ELR (cell line): Measurements from ENCODE around the gene ADRB1.

Source experiments
- DNase-seq: peaks from one replicate; pipeline ENCODE4 v3.0.0-alpha.2; 2015; ENCODE audit warnings: low read depth

ADRB1 gene

DNA sequence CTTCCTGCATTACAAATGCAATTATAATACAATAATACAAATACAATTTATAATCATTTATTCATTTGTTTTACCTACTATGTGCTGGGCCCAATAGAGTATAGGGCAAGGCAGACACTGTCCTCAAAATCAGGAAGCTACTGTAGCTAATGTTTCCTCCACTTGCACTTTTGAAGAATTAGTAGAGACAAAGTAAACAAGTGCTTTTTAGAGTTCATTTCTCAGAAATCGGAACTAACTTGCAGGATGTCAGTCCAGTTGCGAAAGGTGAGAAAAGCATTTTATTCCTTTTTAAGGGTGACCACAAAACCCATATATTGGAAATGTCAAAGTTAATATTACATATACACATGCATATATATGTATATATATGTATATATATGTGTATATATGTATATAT is 14.2 kb downstream of the ADRB1 start:
- no peak for DNase-seq

DNA sequence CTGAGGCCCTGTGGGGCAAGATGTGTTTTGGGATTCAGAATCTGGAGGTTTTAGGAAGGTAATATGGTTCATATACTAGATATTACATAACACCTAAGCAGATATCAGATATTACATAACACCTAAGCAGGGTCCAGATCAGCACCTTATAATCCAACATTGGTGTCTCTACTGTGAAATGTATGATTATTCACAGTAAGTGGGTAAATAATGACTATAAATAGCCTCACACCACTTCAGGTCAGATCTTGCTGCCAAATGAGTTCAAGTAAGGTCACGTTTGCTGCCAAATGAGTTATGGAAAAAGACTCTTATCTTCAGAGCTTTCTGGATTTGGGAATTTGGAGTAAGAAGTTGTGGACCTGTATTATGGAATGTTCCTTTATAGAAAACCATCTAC is 14.6 kb downstream of the ADRB1 start:
- no peak for DNase-seq

DNA sequence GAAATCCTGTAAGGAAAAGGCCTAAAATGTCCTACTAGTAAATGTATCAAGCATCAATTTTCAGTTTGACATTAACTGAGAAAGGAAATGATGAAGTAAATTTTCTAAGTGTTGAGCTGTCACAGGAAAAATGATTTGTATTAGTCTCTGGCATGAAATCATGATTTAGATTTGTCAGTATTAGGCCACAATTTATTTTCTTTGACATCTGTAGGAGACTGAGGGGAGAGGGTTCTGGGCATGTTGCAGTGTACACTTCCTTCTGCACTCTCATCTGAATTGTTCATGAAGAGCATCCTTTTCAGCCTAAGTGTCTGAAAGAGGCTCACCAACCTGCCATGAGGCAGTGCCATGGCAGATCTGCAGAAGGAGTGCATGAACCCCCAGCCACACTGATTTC is 15.9 kb downstream of the ADRB1 start:
- no peak for DNase-seq

GRCh38 chr10:114060456-114060855 is 16.8 kb downstream of the ADRB1 start:
- no peak for DNase-seq

DNA sequence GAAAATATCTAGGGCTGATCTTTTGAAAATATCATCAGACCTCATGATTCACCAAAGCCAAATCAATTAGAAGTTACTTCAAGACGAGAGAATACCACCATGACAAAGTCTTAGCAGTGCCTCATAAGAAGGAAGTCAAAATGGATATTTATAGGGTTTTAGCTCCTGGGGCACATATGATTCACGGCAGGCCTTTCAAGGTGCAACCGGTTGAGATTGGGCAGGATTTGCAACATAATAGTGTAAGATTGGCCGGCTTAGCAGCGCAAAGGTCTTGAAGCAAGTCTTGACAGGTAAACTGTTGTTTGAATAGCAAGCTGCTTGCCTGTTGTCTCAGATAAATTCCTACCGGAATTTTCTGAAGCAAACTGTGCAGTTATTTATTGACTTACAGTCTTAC is 17.5 kb downstream of the ADRB1 start:
- no peak for DNase-seq

DNA sequence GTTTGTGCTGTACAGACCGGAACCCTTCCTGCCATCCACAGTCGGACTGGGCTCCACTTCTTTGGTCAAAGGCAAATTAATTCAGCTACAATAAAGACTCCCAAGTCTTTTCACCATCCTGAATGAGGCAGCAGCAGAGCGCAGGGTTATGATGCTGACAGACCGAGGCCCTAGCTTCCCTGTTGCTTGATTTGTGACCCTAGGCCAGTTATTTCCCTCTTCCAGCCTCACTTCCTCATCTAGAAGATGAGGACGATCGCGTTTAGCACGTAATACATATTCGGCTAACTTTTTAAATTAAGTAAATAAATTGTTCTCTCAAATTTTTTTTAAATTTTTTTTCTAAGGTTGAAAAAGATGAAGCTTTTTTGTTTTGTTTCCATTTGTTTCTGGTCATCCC is 18.1 kb downstream of the ADRB1 start:
- DNase-seq = no peak

GRCh38 chr10:114064151-114065048 is 20.7 kb downstream of the ADRB1 start:
- no peak for DNase-seq

- DNase-seq = no peak
Measured at GRCh38 chr10:114065049-114065435, 21.4 kb downstream of the ADRB1 start.

GRCh38 chr10:114068054-114068707 is 24.5 kb downstream of the ADRB1 start:
- DNase-seq = peak; percentile 37

GRCh38 chr10:114070710-114071109 is 27.0 kb downstream of the ADRB1 start:
- no peak for DNase-seq

DNA sequence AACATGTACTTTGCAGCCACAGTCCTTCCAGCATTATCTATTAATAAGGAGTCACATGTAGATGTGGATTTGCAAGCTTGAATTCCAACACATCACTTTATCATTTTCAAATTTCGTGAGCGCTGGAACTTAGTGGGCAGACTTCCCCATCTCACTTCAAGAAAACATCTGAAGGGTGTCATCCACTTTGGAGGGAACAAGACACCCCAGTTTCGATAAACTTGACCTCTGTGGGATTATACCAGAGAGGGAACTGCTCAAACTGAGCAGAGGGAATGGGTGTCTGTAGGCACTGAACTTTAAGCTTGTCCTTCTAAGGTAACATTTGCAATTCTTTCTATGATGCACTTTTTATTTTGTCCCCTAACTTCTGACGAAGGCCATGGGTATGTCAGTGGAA is 27.5 kb downstream of the ADRB1 start:
- DNase-seq = no peak

GRCh38 chr10:114073395-114074186 is 29.9 kb downstream of the ADRB1 start:
- DNase-seq = no peak

- no peak for DNase-seq
Measured at GRCh38 chr10:114075093-114075492, 31.4 kb downstream of the ADRB1 start.

DNA sequence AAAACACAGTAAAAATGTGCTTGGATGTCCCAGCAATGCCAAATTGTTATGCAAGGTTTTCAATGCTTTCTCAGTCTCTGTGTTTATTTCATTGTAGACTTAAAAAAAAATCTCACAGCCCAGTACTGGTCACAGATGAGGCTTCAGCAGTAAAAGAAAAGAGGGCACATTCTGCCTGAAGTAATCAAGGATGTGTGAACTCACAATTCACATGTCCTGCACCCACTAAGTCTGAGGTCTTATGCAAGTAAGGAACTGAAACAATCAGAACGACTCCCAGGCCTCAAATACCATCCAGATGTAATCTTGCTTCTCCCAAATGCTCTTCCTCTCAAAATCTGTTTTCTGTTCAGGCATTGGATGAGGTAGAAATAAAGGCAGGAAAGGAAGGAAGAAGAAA is 33.7 kb downstream of the ADRB1 start:
- DNase-seq = no peak

DNA sequence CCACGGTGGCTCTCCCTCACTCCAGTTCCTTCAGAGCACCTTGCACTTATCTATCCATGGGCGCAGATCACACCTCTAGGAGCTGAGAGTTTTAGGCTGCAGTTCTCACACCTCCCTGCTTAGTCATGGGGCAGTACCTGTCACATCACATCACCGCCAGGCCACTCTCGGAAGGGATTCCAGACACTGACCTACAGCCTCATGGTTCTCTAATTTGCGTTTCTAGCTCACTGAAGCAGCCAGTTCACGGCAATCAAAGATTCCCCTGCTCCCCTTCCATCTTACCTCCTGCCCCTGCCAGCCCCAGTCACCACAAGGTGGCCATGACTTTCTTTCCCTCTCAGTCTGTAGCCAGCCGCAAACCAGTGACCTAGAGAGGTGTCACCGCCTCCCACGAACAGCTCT is 34.2 kb downstream of the ADRB1 start:
- DNase-seq = no peak

GRCh38 chr10:114078346-114078745 is 34.7 kb downstream of the ADRB1 start:
- DNase-seq = no peak

DNA sequence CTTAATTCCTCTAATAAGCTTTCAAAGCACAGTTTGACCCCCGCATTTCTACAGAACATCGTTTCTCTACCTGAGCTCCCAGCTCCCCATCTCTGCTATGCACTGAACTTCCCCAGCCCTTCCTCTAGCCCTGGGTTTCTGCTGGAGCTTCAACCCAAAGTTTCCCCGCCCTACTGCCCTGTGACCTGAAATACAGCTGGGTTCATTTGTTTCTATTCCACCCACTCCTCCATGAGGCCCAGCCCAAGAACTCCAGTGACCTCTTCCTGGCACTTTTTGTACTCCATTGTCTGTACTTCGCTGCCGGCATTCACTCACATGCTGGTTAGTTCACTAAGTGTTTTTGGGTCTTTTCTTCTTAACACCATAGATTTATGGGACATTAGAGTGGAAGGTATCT is 35.8 kb downstream of the ADRB1 start:
- DNase-seq = no peak

DNA sequence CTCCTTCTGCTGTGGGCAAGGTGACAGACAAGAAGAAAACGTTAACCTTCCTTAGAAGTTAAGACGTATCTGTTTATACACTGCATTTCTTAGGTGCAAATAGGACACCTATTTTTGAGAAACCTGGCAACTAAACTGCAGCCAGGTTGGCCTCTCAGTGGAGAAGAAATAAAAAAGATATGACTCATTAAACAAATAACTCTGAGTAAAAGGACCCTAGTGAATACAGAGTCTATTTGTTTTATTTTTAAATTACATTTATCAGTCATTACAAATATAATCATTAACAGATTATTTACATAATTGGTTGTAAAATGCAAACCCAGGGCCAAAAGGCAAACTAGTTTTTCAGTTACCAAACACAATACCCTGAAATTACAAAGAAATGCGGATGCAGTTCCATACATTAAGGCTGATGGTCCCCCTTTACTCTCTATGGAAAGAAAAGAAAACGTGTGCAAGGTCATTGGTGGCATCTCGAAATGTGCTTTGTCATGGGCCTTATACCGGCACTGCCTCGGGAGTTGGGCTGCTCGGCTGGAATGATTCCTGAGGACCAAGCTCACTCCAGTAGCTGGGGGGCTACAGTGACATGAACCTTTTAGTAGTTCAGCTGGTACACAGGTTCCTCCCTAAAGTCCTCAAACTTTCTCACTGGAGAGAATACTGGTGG is 38.4 kb downstream of the ADRB1 start:
- DNase-seq = no peak

GRCh38 chr10:114083040-114083439 is 39.4 kb downstream of the ADRB1 start:
- DNase-seq = no peak

- DNase-seq = no peak
Measured at GRCh38 chr10:114084215-114084614, 40.5 kb downstream of the ADRB1 start.

DNA sequence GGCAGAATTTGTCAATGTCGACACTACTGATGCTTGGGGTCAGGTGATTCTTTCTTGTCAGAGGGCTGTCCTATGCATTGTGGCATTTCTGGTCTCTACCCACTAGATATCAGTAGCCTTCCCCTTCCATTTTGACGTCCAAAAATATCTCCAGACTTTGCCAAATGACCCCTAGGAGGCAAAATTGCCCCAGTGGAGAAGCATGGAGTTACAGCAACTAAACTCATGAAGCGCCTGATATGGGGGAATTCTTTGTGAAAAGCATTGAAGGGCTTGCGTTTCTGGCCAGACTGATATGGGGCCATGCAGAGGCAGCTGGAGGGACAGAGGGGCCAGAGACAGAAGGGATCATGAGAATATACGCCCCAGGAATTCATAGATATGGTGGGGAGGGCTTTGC is 43.6 kb downstream of the ADRB1 start:
- DNase-seq = peak; percentile 31

GRCh38 chr10:114087655-114088054 is 44.0 kb downstream of the ADRB1 start:
- DNase-seq = peak; percentile 19
